HG03159 (cell line): ENCODE data around the gene FAM222A.
"Not testable (repeated sequence)": the region's sequence is repeated elsewhere in the genome, so short reads cannot be mapped to it uniquely, and the experiment has no call there.

Experiments used
- ATAC-seq: cut with Tn5 transposase; IDR thresholded peaks from one replicate; pipeline ENCODE4 v1.9.1; 2021; ENCODE audit warnings: mild to moderate bottlenecking, moderate library complexity; ENCODE audit not compliant: unreplicated experiment

FAM222A gene

DNA sequence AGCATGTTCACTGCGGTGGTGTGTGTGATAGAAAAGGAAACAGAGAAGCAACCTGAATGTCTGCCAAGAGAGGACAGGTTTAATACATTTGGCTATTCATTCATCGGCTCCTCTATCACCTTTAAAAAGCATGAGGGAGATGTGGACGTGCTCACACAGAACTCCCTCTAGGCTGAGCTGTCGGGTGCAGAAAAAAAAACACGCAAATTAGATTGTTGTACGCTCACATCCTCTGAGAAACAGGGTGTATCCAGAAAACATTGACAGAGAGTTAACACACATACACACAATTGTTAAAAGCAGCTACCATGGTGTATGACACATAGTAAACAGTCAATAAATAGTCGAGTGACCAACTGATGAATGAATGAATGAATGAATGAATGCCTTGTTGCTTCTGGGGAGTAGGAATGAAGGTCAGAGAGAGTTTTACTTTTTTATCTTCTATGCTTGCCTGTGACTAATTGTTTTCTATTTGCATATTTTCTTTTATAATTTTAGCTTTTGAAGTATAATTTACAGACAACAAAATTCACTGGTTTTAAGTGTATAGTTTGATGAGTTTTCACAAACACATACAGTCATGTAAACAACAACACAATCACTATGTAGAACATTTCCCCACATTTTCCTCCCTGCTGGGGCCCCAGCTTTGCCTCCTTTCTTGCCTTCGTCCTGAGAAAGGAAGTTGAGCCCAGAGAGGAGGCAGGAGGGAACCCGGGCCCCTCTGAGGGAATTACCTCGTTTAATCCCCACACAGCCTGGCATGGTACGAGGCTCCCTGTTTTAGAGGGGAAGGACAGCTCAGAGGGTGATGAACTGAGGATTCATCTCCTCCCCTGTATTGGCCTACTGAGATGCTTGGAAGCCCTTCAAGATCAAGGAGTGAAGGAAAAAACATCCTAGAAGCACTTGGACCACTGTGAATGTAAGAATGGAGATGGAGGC lies 19.7 kb upstream of the FAM222A start:
- no peak for ATAC-seq

DNA sequence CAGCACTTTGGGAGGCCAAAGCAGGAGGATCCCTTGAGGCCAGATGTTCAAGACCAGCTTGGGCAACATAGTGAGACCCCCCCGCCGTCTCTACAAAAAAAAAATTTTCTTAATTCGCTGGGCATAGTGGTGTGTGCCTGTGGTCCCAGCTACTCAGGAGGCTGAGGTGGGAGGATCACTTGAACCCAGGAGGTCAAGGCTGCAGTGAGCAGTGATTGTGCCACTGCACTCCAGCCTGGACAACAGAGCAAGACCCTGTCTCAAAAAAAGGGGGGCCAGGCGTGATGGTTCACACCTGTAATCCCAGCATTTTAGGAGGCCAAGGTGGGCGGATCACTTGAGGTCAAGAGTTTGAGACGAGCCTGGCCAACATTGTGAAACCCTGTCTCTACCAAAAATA lies 19.0 kb upstream of the FAM222A start:
- ATAC-seq: not testable (repeated sequence)

DNA sequence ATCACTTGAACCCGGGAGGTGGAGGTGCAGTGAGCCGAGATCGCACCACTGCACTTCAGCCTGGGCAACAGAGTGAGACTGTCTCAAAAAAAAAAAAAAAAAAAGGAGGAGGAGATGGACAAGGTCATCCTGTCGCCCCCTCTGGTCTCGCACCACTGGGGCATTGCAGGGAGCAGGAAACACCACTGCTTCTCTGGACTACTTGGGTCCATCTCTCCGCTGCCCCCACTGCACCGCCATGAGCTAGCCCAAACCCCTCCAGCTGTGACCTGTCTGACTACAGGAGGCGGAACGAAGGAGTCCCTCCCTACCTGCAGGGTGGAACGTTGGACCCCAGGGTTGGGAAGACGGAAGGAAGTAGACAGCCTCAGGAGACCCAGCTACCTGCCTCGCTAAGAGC lies 18.2 kb upstream of the FAM222A start:
- no peak for ATAC-seq

DNA sequence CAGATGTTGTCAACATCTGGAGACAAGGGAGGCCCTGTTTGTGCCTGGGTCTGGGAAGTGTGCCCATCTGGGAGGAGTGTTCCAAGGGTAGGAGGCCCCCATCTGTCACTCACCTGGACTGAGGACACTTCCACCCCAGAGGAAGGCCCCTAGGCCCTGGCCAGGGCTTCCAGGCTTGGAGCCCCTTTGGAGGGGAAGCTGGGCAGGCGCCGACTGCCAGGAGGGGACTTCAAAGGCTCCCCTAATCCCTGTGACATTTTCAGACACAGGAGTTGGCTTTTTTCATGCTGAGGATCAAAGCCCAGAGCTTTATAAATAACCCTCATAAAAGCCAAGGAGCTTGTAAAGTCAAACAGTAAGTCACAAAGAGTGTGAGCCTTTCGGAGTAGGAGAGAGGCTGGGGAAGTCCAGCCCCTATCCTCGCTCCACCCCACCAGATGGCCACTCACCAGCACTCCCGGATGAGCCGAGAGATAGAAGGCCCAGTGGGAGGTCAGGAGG lies 17.6 kb upstream of the FAM222A start:
- ATAC-seq: no peak

DNA sequence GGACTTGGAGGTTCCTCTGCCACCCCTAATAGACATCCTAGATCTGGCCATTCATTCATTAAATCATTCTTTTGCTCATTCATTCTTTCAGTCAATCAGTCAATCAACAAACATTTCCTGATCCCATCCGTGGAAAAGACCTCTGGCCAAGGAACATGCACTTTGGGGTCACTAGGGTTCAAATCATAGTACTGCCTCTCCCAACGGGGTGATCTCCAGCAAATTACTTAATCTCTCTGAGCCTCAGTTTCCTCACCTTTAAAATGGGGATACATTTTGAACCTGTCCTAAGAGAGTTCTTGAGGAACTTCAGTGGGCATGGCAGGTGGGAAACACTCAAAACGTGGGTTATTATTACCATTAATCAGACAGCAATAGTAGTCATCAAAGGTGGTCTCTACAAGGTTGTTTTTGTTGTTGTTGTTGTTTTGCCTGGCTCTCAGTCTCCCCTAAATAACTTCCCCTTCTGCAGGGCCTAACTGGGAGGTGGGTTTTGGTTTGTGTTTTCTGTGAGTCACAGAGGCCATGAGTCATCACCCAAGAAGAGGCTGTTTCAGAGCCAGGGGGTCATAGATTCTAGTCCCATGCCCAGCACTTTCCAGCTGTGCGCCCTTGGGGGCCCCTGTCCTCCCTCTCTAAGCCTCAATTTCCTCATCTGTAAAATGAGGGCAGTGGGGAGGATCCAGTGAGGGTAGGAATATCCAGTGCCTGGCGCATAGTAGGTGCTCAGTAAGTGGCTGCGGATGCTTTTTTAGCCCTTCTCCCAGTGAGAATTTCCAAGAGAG lies 16.9 kb upstream of the FAM222A start:
- no peak for ATAC-seq

DNA sequence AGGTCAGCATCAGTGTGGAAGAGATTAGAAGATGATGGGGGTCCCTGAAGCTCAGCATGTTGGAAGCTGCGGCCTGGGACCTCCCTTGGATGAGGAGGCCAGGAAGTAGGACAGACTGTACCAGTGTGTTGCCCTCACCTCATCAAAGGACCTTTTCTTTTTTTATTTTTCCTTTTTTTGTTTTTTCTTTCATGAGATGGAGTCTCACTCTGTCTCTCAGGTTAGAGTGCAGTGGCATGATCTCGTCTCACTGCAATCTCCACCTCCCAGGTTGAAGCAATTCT lies 16.4 kb upstream of the FAM222A start:
- ATAC-seq: no peak

DNA sequence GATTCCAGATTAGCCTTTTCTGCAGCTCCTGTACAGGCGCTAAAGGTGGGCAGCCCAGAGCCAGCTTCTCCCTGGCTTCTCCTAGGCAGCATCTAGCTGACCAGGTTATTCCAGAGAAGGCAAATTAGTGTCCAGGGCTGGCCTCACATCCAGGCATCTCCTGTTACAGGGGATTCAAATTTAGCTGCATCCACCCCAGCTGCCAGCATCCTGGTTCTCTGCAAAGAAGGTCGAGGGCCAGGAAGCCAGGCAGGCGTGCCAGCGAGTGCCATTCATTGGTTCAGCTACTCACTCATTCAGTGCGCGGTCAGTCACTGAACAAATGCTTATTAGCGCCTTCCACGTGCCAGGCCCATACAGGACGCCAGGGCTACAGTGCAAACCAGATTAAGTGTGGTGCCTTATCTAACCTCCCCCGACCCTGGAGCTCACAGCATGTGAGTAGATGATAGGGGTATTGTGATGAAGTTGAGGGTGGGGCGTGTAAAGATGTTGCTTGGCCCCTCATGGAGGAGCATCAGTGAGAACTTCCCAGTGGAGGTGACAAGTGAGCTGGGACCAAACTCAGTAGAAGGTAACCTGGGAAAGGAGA lies 15.7 kb upstream of the FAM222A start:
- ATAC-seq: no peak

DNA sequence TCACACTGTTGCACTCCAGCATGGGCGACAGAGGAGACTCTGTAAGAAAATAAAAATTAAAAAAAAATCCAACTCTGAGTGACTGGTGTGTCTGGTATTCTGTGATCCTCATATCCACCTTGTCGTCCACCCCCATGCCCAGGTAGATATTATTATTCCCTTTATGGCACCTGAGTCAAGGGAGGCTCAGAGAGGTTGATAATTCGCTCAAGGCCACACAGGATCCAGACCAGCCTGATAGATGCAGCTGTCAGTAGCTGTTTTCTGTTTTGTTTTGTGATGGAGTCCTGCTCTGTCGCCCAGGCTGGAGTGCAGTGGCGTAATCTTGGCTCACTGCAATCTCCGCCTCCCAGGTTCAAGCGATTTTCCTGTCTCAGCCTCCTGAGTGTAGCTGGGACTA lies 14.8 kb upstream of the FAM222A start:
- ATAC-seq: no peak

DNA sequence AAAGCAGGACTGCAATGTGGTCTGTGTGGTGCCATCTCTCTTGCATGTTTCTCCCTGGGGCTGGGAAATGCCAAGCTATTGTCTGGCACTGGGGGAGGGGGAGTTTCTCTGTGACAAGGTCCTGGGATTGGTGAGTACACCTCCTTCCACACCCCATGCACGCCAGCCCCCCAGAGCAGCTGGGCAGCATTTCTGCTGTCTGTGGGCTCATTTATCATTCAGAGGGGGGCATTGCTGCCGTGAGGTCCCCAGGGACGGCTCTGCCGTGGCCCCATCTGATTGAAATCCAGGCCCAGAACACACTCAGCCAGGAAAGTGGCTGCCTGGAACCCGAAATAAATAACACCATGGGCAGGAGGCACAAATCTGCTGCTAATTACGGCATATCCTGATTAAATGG lies 12.6 kb upstream of the FAM222A start:
- no peak for ATAC-seq

DNA sequence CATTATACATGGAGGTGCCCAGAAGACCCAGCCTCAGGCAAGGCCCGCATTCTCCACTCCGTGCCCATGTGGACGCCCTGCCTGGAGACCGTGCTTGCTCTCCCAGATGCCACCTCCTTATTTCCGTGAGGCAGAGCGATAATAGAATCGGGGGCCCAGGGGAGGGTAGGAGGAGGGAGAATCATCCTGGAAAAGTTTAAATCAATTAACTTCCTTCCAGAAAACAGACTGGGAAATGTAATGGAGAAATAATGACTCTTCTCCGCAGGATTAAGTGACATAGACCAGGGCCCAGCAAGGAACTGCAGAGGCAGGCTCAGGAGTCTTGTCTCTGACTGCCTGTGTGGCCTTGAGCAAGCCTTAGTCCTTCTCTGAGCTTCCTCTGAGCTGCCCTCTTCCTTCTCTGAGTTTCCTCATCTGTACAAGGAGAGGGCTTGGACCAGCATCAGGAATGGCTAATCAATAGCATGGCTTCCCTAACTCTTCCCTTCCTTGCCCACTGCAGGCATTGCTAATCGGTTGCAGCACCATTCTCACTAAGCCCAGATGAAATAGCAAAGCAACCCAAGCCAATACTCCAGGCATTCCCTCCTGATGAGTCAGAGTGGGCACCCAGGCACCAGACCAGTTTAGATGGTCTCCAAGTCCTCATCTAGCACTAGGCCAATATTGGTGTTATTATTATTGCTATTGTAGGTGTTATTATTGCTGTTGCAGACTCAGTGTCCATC lies 11.3 kb upstream of the FAM222A start:
- ATAC-seq: no peak

DNA sequence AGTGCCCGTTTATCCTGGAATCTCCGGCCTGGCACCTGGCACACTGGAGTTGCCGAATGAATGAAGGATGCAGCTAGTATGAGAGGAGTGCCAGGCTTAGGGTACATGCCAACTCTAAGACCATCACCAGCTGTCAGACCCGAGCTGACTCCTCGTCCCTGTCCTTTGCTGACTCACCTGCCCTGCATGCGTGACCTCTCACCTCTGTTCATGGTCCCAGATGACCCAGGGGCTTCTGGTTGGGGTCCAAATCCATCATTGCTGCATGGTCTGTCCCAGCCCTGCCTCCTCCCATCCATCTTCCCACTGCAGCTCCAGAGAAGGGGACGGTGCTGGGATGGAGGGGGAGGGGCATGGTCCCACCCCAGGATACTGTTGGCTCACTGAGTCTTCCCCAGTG lies 9.9 kb upstream of the FAM222A start:
- no peak for ATAC-seq

DNA sequence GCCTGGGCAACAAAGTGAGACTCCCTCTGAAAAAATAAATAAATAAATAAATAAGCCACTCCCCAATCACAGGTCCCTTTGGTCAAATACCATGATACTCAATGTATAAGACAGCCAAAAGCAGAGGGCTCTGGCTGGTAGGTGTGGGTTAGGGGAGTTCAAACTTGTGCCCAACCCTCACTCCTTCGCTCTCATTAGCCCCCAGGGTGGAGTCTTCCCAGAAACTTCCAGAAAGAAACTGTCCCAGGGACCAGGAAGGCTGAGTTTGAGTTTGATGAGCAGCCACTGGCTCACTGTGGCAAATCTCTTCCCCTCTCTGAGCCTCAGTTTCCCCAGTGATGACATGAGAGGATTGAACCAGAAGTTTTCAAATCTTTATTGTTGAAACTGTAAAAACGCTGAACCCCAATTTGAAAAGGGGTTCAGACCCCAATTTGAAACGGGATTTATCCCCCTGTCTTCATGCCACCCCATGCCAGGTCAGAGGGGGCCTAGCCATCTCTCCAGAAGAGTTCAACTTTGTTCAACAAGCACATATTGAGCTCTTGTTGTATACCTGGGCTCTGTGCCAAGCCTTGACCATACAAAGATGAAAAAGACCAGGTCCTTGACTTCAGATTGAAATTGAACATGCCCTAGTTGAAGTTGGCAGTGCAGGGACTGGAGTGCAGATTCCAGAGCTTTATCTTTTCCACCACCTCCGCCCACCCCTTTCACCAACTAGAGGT lies 9.1 kb upstream of the FAM222A start:
- no peak for ATAC-seq

DNA sequence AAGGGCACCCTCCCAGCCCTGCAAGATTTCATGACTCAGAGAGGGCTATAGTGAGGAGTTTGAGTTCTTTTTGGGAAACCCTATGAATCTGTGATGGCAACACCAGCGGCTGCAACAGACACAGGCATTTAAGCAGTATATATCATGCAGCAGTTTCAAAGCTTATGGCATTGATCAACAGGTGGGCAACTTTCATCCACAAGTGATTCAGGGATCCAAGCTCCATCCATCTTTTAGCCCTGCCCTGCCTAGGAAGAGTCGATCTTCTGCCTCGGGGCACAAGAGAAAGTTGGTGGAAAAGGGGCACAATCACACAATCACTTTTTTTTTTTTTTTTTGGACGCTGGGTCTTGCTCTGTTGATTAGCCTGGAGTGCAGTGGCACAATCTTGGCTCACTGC lies 8.3 kb upstream of the FAM222A start:
- no peak for ATAC-seq

DNA sequence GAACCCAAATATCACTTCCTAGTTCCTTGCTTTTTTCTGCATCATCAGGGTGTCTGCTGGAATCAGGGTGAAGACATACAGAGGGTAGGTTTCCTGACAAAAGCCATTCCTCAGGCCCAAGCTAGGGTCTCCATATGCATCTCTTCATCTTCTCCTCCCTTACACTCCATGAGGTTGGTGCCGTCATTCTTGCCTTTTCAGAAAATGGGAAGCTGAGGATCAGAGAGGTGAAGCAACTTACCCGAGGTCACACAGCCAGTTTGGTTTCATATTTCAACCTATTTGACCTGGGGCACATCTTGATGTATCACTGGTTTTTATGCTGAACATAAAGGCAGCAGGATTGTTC lies 7.3 kb upstream of the FAM222A start:
- ATAC-seq: no peak

DNA sequence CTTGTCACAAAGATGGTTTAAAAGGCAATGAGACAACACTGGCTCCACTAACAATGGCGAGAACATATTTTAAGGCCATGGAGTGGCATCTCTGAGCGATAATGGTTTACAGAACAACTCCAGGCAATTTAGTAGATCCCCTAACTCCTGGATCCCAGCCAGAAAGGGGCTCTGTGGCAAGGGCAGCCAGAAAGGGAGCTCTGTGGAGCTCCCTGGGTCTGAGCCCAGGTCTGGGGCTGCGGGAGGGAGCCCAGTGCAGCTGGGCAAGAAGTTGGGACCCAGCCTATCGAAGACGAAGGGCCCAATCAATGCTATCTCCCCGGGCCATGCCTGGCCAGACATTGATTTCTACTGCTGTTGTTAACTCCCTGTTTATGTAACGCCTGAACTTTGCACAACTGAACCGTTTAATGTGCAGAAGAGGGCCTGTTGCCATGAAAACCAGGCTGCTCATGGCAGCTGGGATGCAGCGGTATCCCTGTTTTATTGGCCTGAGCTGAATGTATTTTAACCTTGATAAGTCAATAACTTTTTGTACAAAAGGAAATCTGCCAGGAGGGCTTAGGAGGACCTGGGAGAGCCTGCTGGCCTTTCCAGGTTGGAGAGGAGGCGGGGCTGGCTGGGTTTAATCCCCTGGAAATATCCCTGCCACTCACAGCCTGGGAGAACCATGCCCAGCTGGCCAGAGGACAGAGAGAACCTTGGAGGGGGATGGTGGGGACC lies 6.7 kb upstream of the FAM222A start:
- no peak for ATAC-seq

DNA sequence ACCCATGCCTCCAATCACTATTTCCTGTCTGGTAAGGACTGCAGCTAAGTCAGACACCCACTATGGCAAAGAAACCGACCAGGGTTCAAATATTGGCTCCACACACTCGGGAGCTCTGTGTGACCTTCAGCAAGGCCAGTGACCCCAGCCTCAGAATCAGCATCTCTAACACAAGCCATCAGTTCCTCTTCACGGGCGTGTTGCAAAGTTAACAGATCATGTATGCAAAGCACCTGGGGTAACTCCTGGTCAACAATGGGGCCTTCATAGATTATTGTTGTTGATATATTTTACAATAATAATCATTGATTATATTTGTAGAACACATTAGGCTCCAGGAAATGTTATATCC lies 6.2 kb upstream of the FAM222A start:
- no peak for ATAC-seq

DNA sequence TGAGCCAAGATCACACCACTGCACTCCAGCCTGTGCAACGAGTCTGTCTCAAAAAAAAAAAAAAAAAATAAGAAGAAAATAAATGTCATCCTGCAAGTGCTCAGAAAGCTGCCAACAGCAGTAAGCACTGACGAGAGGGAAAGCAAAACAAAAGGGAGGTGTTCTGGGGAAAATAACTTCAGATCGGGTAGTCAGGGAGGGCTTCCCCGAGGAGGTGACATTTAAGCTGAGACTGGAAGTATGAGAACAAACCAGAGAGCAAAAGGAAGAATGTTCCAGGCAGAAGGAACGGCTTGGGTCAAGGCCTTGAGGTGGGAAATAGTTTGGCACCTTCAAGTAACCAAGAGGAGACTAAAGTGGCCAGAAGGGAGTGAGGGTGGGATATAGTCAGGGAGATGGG lies 4.7 kb upstream of the FAM222A start:
- ATAC-seq: no peak

DNA sequence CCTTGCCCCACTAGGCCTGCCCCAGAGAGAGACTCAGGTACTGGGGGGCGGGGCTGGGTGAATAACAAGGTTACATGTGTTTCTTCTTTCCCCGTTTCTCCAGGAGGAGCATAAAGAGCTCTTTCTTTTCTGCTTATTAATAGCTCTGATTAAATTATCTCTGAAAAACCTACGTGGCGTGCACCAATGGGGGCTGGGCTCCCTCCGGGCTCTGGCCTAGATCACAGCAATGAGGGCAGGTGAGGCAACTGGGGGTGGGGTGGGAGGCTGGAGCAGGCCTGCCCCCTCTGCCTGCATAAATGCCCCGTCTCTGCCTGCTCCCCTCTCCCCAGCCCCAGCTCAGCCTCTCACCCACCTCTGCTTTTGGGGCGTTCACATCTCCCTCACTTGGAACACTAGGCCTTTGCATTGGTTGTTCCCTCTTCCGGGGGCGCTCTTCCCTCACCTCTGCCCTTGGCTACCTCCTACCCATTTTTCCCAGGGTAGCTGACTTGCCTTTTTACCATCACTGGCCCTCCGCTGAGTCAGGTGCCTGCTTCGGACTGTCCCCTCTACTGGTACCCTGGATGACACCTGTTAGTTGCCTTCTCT lies 4.1 kb upstream of the FAM222A start:
- no peak for ATAC-seq

DNA sequence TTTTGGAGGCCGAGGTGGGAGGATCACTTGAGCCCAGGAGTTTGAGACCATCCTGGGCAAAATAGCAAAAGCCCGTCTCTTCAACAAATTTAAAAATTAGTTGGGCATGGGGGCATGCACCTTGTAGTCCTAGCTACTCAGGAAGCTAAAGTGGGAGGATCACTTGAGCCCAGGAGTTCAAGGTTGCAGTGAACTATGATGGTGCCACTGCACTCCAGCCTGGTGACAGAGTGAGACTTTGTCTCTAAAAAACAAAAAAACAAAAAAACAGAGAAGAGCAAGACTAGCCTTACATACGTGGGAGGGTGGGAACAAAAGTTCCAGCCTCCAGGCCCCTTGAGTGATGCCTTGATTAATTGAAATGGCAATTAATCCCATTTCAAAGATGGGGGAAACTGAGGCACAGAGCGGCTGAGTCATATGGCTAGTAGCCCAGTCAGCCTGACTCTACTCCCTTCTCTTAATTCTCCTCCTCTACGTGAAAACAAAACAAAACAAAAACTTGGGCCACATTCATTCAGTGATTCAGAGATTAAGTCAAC lies 3.3 kb upstream of the FAM222A start:
- no peak for ATAC-seq
